ENCODE results near the gene LIAS.
"Not testable (repeated sequence)": the region's sequence is repeated elsewhere in the genome, so short reads cannot be mapped to it uniquely, and the experiment has no call there.

LIAS gene

DNA sequence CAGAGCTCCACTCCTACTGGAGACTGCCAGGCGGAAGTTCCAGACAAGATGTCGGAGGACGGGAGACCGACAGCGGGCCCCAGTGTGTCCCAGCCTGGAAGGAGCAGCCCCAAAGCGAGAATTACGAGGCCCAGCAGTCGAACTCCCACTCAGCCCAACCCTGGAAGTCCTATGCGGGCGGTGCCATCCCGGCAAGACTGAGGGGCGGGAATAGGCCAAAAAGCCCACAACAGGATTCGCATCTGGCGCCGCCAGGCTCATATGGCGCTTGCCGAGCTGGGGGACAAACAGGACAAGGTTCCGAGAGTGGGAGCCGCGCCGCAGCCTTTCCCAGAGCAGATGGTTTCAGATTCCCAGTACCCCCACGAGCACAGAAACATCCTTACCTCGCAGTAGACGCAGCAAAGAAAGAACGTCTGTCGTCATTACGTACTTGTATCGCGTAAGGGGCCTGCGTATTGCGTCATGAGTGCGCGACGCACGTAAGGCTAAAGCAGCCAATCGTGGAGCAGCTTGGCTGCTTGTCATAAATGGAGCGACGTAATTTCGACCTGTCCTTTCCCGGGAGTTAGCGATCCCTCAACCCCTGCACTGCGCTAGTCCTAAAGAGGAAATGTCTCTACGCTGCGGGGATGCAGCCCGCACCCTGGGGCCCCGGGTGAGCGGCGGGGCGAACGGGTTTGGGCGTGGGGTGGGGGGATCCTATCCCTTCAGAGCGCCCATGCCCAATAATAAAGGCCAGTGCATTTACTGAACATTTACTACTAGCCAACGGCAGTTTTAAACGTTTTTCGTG is at the start of gene LIAS, which contains the start of gene RPL9:
TSS of gene LIAS (plus strand) at position 552 of the 796 bp plus-strand sequence. CDS start at position 614, 62 bp downstream.
TSS of gene RPL9 (minus strand) at position 418 of the 796 bp plus-strand sequence. CDS start 483 bp downstream, outside the sequence.
- peak; percentile 96 for DNase-seq

DNA sequence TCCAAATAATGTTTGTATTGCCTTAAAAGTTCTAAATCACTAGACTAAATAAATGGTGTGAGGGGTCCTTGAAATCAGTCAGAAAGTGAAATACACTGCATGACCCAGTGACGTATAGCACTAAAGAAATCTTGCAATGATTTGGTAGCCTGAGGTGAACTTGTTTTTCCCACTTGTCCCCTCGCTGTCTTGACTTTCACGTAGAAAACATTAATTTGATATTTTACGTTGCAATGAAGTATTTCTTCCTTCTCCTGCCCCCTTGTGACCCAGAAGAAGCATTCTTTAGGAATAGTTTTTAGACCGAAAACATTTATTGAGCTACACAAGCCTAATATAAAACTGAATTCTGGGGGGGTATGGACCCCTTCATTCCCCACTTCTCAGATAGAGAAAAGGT is 48.4 kb upstream of the LIAS start:
- no peak for DNase-seq

DNA sequence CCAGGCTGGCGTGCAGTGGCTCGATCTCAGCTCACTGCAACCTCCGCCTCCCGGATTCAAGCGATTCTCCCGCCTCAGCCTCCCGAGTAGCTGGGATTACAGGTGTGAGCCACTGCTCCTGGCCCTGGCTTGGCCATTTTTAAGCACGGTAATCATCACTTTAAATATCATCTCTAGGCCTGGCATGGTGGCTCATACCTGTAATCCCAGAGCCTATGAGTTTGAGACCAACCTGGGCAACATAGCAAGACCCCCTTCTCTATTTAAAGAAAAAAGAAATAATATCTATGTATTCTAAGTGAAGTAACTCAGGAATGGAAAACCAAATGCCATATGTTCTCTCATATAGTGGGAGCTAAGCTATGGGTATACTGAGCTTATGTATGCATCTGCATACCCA is 47.3 kb upstream of the LIAS start:
- not testable (repeated sequence) for DNase-seq

DNA sequence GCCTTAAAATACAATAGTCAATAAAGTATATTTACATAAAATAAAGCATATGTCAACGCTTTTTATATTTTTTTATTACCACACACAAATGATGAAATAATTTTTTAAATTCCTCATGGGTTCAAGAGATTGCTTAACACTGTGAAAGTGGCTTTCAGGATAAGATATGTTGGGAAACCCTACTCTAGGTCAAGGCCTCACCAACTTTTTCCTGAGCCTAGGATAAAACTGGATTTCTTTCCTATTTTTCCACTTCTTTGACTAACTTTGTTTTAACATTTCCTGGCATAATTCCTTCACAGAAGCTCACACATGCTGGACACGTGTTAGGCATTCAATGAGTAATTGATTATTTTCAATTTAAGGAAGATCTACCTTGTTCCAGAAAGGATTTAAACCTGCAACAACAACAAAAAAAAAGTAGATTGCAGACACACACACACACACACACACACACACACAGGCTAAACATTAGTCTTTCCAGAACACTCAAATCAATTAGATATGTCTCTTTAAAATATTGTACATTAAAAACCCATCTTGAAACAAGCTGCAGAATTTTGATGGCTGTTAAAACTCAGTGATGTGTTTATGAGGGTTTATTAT is 43.1 kb upstream of the LIAS start:
- no peak for DNase-seq

GRCh38 chr4:39422247-39422646 is 36.6 kb upstream of the LIAS start:
- DNase-seq: no peak

DNA sequence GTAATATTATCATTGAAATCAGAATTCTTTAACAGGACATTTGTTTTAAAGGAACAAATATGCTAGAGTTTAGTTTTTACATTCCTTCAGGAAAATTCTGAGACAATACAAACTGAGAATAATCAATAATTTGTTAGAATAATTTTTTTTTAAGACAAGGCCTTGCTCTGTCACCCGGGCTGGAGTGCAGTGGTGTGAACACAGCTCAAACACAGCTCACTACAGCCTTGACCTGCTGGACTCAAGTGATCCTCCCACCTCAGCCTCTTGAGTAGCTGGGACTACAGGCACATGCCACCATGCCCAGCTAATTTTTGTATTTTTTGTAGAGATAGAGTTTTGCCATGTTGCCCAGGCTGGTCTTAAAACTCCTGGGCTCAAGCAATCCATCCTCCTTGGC is 33.6 kb upstream of the LIAS start:
- DNase-seq: not testable (repeated sequence)

DNA sequence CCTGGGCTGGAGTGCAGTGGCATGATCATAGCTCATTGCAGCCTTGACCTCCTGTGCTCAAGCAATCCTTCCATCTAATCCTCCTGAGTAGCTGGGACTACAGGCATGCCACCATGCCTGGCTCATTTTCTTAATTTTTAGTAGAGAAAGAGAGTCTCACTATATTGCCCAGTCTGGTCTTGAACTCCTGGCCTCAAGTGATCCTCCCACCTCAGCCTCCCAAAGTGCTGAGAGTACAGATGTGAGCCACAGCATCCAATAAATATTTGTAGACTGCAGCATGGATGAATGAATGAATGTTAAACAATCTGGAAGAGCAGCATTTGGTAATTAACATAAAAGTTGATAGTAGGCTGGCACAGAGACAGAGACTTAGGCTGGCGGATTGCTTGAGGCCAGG is 32.1 kb upstream of the LIAS start:
- DNase-seq: no peak

GRCh38 chr4:39427520-39428114 is 31.2 kb upstream of the LIAS start:
- DNase-seq: no peak

DNA sequence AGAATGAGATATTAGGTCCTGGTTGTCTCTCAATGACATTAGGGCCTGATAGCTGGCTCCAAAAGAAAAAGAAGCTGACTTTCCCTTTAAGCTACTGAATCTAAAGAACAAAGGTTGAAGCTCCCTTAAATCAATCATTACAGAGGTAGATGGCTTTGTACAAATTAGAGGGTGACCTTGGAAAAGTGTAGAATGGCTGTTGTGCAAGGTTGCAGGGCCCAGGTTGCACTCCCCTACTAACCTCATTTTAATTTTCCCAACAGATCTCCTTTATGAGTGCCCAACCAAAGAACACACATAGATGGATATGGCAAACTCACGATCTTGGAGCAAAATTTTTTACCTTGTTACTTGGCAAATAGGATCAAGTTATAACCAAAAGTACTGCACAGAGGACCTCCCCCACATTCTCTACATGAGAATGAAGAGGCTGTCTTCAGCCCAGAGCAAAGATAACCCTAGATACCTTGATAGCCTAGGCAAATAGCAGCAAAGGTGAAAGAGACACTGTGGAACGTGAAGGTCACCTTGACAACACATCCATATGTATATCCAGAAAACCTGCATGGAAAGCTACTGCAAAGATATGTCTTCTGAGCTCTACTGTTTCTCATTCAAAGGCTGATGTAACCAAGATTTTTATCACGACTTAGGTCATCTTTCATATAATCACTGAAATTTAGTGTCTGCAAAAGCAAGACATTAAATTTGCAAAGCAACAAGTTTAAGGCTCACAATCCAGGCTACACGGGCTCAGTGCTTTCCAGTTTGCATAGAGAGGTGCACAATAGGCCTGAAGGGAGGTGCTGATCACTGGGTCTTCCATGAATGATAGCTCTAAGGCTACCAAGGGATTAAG is 29.2 kb upstream of the LIAS start:
- DNase-seq: no peak

- DNase-seq: no peak
These were observed 24.9 kb upstream of the LIAS start for GRCh38 chr4:39433878-39434492.

- DNase-seq: no peak
These were observed 22.9 kb upstream of the LIAS start for GRCh38 chr4:39435659-39436563.

DNA sequence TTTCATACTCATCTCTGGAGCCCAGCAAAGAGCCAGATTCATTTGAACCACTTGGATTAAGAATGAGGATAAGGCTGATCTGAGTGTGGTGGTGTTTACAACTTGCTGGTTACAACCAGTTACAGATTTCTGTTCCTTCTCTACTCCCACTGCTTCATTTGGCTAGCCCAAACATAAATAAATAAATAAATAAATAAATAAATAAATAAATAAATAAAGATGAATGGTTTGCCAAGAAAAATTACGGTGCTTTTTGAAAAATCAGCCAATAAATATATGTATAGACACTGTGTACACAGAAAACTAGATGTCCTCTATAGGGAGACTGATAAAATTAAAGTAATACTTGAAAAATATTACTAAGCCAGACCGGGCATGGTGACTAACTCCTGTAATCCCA is 17.3 kb upstream of the LIAS start:
- no peak for DNase-seq

GRCh38 chr4:39442998-39443397 is 15.9 kb upstream of the LIAS start:
- no peak for DNase-seq

- DNase-seq: no peak
These were observed 12.4 kb upstream of the LIAS start for GRCh38 chr4:39446483-39446841.

DNA sequence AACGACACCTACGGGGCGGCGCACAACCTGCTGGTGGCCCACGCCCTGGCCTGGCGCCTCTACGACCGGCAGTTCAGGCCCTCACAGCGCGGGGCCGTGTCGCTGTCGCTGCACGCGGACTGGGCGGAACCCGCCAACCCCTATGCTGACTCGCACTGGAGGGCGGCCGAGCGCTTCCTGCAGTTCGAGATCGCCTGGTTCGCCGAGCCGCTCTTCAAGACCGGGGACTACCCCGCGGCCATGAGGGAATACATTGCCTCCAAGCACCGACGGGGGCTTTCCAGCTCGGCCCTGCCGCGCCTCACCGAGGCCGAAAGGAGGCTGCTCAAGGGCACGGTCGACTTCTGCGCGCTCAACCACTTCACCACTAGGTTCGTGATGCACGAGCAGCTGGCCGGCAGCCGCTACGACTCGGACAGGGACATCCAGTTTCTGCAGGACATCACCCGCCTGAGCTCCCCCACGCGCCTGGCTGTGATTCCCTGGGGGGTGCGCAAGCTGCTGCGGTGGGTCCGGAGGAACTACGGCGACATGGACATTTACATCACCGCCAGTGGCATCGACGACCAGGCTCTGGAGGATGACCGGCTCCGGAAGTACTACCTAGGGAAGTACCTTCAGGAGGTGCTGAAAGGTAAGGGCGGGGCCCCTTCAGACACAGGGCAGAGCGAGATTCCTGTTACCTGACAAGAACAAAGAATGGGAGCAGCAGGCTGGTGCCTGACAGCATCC is 11.8 kb upstream of the LIAS start:
- DNase-seq: no peak

DNA sequence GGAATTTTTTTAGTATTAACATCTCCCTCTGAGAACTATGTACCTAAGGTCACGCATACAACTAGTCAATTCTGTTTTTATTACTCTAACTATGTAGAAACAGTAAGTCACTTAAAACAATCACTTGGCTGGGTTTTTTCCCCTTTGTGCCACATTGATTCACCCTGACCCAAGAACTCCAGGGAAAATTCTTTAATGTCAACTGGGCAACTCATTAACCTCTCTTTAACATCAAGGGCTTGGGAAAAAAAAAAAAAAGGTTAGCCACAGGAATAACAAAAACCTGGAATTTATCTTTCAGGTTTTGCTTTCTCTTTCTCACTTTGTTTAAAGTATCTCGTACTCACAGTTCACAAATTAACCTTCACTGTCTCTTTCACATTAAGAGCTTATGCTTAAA is 8.2 kb upstream of the LIAS start:
- DNase-seq: no peak

DNA sequence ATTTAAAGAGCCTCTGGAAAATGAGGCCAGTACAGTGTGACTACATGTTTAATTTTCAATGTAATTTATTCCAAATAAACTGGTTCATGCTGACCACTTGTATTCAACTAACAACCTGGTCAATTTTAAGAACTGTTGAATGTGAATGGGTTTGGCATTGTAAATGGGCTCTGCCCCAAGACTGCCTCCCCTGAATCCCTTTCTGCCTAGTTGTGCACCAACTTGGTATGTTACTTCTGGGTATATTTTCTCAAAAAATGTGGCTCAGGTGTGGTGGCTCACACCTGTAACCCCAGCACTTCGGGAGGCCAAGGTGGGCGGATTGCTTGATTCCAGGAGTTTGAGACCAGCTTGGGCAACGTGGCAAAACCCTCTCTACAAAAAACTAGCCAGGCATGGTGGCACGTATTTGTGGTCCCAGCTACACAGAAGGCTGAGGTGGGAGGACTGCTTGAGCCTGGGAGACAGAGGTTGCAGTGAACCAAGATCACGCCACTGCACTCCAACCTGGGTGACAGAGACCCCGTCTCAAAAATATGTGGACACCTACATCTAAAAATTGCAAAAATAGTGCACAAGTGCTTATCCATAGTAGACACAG is 7.3 kb upstream of the LIAS start:
- no peak for DNase-seq

GRCh38 chr4:39452153-39452859 is 6.5 kb upstream of the LIAS start:
- no peak for DNase-seq

GRCh38 chr4:39452860-39453587 is 5.8 kb upstream of the LIAS start:
- no peak for DNase-seq

Data from NCI-H345 (cell line).